Measurements from ENCODE around the gene KPNA1.

Gene KPNA1

DNA sequence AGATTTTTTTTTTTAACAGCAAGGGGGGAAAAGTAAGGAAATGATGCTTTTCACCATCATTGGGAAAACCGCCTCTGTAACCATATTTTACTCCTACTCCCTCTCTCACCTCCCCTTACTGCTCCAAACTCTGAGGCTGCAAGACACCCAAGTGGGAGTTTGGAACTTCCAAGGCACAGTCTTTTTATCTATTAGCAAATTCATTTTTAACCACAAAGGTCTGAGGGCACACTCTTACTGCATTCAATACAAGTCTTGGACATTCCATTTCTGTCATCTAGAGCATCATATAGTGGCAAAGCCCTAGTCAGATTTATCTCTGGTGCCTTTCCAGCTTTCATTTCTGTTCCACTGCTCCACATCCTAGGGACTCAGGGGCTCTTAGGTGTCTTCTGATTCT lies 117.5 kb downstream of the KPNA1 start:
- DNase-seq (ENCODE audit: insufficient read length, low spot score) (no peak), FAIRE-seq (no peak)
- no peak for TF ChIP-seq POU2F2 (IDR thresholded peaks at IDR 0.05; ENCODE audit: low read depth, low read length)

GRCh38 chr3:122396511-122396910 lies 118.2 kb downstream of the KPNA1 start:
- no peak for DNase-seq (ENCODE audit: insufficient read length, low spot score)
- FAIRE-seq: no peak
- TF ChIP-seq TAF1 (IDR thresholded peaks at IDR 0.05; ENCODE audit: low read depth, low read length): no peak
- TF ChIP-seq POLR2AphosphoS5 (IDR thresholded peaks at IDR 0.05; ENCODE audit: low read depth, low read length): no peak
- TF ChIP-seq PAX5 (IDR thresholded peaks at IDR 0.05; ENCODE audit: insufficient read depth, low read length, severe bottlenecking): no peak
- no peak for TF ChIP-seq SPI1 (IDR thresholded peaks at IDR 0.05; ENCODE audit: low read depth, low read length)
- TF ChIP-seq POLR2A (IDR thresholded peaks at IDR 0.05; ENCODE audit: low read depth, low read length): no peak
- TF ChIP-seq POU2F2 (IDR thresholded peaks at IDR 0.05; ENCODE audit: low read depth, low read length): no peak

- no peak for FAIRE-seq
Observed at GRCh38 chr3:122395582-122395981, 119.2 kb downstream of the KPNA1 start.

GRCh38 chr3:122394173-122394572 lies 120.6 kb downstream of the KPNA1 start:
- TF ChIP-seq PAX5 (IDR thresholded peaks at IDR 0.05; ENCODE audit: insufficient read depth, low read length, severe bottlenecking) (no peak), POU2F2 (IDR thresholded peaks at IDR 0.05; ENCODE audit: low read depth, low read length) (no peak), POLR2A (IDR thresholded peaks at IDR 0.05; ENCODE audit: low read depth, low read length) (no peak), SPI1 (IDR thresholded peaks at IDR 0.05; ENCODE audit: low read depth, low read length) (no peak), TAF1 (IDR thresholded peaks at IDR 0.05; ENCODE audit: low read depth, low read length) (no peak), POLR2AphosphoS5 (IDR thresholded peaks at IDR 0.05; ENCODE audit: low read depth, low read length) (no peak)
- DNase-seq (ENCODE audit: insufficient read length, low spot score) (no peak), FAIRE-seq (no peak)

More at GRCh38 chr3:122395582-122395981, 119.2 kb downstream of the KPNA1 start:
- TF ChIP-seq SPI1 (IDR thresholded peaks at IDR 0.05; ENCODE audit: low read depth, low read length) (no peak), TAF1 (IDR thresholded peaks at IDR 0.05; ENCODE audit: low read depth, low read length) (no peak), PAX5 (IDR thresholded peaks at IDR 0.05; ENCODE audit: insufficient read depth, low read length, severe bottlenecking) (no peak), POLR2AphosphoS5 (IDR thresholded peaks at IDR 0.05; ENCODE audit: low read depth, low read length) (no peak), POLR2A (IDR thresholded peaks at IDR 0.05; ENCODE audit: low read depth, low read length) (no peak), POU2F2 (IDR thresholded peaks at IDR 0.05; ENCODE audit: low read depth, low read length) (no peak)
- DNase-seq (ENCODE audit: insufficient read length, low spot score): no peak

- no peak for TF ChIP-seq SPI1 (IDR thresholded peaks at IDR 0.05; ENCODE audit: low read depth, low read length)
- no peak for TF ChIP-seq TAF1 (IDR thresholded peaks at IDR 0.05; ENCODE audit: low read depth, low read length)
- TF ChIP-seq POU2F2 (IDR thresholded peaks at IDR 0.05; ENCODE audit: low read depth, low read length): no peak
- TF ChIP-seq POLR2A (IDR thresholded peaks at IDR 0.05; ENCODE audit: low read depth, low read length): no peak
- no peak for TF ChIP-seq PAX5 (IDR thresholded peaks at IDR 0.05; ENCODE audit: insufficient read depth, low read length, severe bottlenecking)
- TF ChIP-seq POLR2AphosphoS5 (IDR thresholded peaks at IDR 0.05; ENCODE audit: low read depth, low read length): no peak
- peak; percentile 80 for FAIRE-seq
- peak; percentile 7 for DNase-seq (ENCODE audit: insufficient read length, low spot score)
Observed at GRCh38 chr3:122392868-122393844, 121.6 kb downstream of the KPNA1 start.

GRCh38 chr3:122391681-122392446 lies 122.9 kb downstream of the KPNA1 start:
- DNase-seq (ENCODE audit: insufficient read length, low spot score) (no peak), FAIRE-seq (no peak)
- TF ChIP-seq TAF1 (IDR thresholded peaks at IDR 0.05; ENCODE audit: low read depth, low read length) (no peak), POLR2AphosphoS5 (IDR thresholded peaks at IDR 0.05; ENCODE audit: low read depth, low read length) (no peak), PAX5 (IDR thresholded peaks at IDR 0.05; ENCODE audit: insufficient read depth, low read length, severe bottlenecking) (no peak), SPI1 (IDR thresholded peaks at IDR 0.05; ENCODE audit: low read depth, low read length) (no peak)

GRCh38 chr3:122390665-122391064 lies 124.1 kb downstream of the KPNA1 start:
- FAIRE-seq (no peak), DNase-seq (ENCODE audit: insufficient read length, low spot score) (no peak)
- TF ChIP-seq SPI1 (IDR thresholded peaks at IDR 0.05; ENCODE audit: low read depth, low read length) (no peak), TAF1 (IDR thresholded peaks at IDR 0.05; ENCODE audit: low read depth, low read length) (no peak), POLR2A (IDR thresholded peaks at IDR 0.05; ENCODE audit: low read depth, low read length) (no peak), PAX5 (IDR thresholded peaks at IDR 0.05; ENCODE audit: insufficient read depth, low read length, severe bottlenecking) (no peak), POLR2AphosphoS5 (IDR thresholded peaks at IDR 0.05; ENCODE audit: low read depth, low read length) (no peak), POU2F2 (IDR thresholded peaks at IDR 0.05; ENCODE audit: low read depth, low read length) (no peak)

- DNase-seq (ENCODE audit: insufficient read length, low spot score): no peak
- TF ChIP-seq POLR2A (IDR thresholded peaks at IDR 0.05; ENCODE audit: low read depth, low read length) (no peak), SPI1 (IDR thresholded peaks at IDR 0.05; ENCODE audit: low read depth, low read length) (no peak), PAX5 (IDR thresholded peaks at IDR 0.05; ENCODE audit: insufficient read depth, low read length, severe bottlenecking) (no peak), POU2F2 (IDR thresholded peaks at IDR 0.05; ENCODE audit: low read depth, low read length) (no peak), TAF1 (IDR thresholded peaks at IDR 0.05; ENCODE audit: low read depth, low read length) (no peak)
- FAIRE-seq: no peak
Observed at GRCh38 chr3:122389892-122390291, 124.8 kb downstream of the KPNA1 start.

- TF ChIP-seq POLR2AphosphoS5 (IDR thresholded peaks at IDR 0.05; ENCODE audit: low read depth, low read length) (no peak), POLR2A (IDR thresholded peaks at IDR 0.05; ENCODE audit: low read depth, low read length) (no peak), TAF1 (IDR thresholded peaks at IDR 0.05; ENCODE audit: low read depth, low read length) (no peak), PAX5 (IDR thresholded peaks at IDR 0.05; ENCODE audit: insufficient read depth, low read length, severe bottlenecking) (no peak)
- DNase-seq (ENCODE audit: insufficient read length, low spot score) (no peak), FAIRE-seq (no peak)
Observed at GRCh38 chr3:122389197-122389596, 125.5 kb downstream of the KPNA1 start.

Measured in GM12891 (cell line).